Measurements from ENCODE around the gene ITGA5.

DNA sequence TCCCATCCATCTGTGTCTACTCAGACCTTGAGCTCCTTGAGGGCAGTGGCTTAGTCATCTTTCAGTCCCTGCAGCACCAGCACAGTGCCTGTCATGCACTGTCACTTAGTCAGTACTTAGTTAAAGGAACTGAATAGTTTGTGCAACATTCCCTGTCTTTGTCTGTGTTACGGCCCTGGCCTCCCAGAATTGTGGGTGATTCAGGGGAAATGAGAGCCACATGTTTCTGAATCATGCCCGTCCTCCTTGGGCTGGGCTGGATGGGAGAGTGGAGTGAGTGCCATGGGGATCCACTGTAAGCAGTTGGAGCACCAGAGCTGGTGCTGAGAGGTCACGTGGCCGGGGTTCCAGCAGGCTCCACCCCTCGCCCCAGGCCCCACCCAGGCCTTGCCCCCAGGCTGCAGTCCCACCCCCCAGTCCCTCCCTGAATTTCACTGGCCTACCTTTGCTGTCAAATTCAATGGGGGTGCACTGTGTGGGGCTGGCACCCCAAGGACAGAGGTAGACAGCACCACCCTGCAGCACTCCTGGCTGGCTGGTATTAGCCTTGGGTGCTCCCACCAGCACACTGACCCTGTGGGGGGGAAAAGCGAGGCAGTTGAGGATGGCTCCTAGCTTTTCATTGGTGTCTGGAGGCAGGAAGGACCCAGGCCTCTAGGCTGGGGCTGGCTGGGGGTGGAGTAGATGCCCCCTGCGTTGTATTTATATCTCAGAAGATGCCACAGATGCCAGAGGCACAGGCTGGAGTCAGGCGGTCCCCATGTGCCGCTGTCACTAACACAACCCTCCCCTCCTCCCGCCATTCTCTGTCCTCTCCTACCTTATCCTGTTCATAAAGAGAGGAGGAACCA is 7.5 kb downstream of the ITGA5 start:
- TF ChIP-seq, protein P1, sequence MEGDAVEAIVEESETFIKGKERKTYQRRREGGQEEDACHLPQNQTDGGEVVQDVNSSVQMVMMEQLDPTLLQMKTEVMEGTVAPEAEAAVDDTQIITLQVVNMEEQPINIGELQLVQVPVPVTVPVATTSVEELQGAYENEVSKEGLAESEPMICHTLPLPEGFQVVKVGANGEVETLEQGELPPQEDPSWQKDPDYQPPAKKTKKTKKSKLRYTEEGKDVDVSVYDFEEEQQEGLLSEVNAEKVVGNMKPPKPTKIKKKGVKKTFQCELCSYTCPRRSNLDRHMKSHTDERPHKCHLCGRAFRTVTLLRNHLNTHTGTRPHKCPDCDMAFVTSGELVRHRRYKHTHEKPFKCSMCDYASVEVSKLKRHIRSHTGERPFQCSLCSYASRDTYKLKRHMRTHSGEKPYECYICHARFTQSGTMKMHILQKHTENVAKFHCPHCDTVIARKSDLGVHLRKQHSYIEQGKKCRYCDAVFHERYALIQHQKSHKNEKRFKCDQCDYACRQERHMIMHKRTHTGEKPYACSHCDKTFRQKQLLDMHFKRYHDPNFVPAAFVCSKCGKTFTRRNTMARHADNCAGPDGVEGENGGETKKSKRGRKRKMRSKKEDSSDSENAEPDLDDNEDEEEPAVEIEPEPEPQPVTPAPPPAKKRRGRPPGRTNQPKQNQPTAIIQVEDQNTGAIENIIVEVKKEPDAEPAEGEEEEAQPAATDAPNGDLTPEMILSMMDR (IDR thresholded peaks at IDR 0.05), result no peak
- no peak for TF ChIP-seq POLR2AphosphoS5 (IDR thresholded peaks at IDR 0.05; ENCODE audit: low read depth, low read length)
- TF ChIP-seq, protein P2, sequence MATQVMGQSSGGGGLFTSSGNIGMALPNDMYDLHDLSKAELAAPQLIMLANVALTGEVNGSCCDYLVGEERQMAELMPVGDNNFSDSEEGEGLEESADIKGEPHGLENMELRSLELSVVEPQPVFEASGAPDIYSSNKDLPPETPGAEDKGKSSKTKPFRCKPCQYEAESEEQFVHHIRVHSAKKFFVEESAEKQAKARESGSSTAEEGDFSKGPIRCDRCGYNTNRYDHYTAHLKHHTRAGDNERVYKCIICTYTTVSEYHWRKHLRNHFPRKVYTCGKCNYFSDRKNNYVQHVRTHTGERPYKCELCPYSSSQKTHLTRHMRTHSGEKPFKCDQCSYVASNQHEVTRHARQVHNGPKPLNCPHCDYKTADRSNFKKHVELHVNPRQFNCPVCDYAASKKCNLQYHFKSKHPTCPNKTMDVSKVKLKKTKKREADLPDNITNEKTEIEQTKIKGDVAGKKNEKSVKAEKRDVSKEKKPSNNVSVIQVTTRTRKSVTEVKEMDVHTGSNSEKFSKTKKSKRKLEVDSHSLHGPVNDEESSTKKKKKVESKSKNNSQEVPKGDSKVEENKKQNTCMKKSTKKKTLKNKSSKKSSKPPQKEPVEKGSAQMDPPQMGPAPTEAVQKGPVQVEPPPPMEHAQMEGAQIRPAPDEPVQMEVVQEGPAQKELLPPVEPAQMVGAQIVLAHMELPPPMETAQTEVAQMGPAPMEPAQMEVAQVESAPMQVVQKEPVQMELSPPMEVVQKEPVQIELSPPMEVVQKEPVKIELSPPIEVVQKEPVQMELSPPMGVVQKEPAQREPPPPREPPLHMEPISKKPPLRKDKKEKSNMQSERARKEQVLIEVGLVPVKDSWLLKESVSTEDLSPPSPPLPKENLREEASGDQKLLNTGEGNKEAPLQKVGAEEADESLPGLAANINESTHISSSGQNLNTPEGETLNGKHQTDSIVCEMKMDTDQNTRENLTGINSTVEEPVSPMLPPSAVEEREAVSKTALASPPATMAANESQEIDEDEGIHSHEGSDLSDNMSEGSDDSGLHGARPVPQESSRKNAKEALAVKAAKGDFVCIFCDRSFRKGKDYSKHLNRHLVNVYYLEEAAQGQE (IDR thresholded peaks at IDR 0.05; ENCODE audit: insufficient read depth in 1 of 2, low read depth in 2 of 2, low read length in 1 of 2), result no peak

Data from Panc1 (cell line).